ENCODE data around the gene FGF12.

GRCh38 chr3:192564611-192565010 lies 162.7 kb downstream of the FGF12 start:
- TF ChIP-seq CTCF (IDR thresholded peaks at IDR 0.05) = no peak
- TF ChIP-seq POLR2AphosphoS2 (conservative IDR thresholded peaks at IDR 0.05; ENCODE audit: low read length) = no peak
- TF ChIP-seq SREBF2 (IDR thresholded peaks at IDR 0.05) = no peak
- TF ChIP-seq POLR2A (IDR thresholded peaks at IDR 0.05; ENCODE audit: low read length) = no peak
- no peak for TF ChIP-seq ELK1 (IDR thresholded peaks at IDR 0.05; ENCODE audit: low read depth, low read length)
- no peak for TF ChIP-seq ZFP36 (IDR thresholded peaks at IDR 0.05; ENCODE audit: borderline replicate concordance, partially characterized antibody)
- no peak for TF ChIP-seq KDM1A (IDR thresholded peaks at IDR 0.05; ENCODE audit: low read depth)
- no peak for TF ChIP-seq RCOR1 (IDR thresholded peaks at IDR 0.05; ENCODE audit: low read depth, low read length)
- no peak for TF ChIP-seq REST (IDR thresholded peaks at IDR 0.05)
- no peak for TF ChIP-seq MAZ (IDR thresholded peaks at IDR 0.05; ENCODE audit: borderline replicate concordance, low read depth, low read length)
- TF ChIP-seq RFX5 (IDR thresholded peaks at IDR 0.05) = no peak
- no peak for TF ChIP-seq ATOH8 (CRISPR knock-in tag; IDR thresholded peaks at IDR 0.05; ENCODE audit: low read depth)

Measured in A549 (cell line).